Suprapubic skin (tissue), 3 donors: ENCODE measurements around the gene ADAMTS3.

Experiments
- POLR2AphosphoS5 ChIP-seq, 3 donors: sonication (generic); formaldehyde crosslinking; IDR thresholded peaks; one replicate each; pipeline ENCODE4 v1.6.1; 2017; ENCODE audit warnings: antibody characterized with exemption in 3 of 3
- TF ChIP-seq, protein P1 (sequence below), 2 donors: fragments of 200-600 bp in 1 of 2; fragments of 450-650 bp in 1 of 2; sonication (generic) in 1 of 2; IDR thresholded peaks; one replicate each; pipeline ENCODE4 v1.5.1; 2016 to 2019; ENCODE audit warnings: antibody characterized with exemption in 2 of 2, mild to moderate bottlenecking in 1 of 2, moderate library complexity in 1 of 2

DNA sequence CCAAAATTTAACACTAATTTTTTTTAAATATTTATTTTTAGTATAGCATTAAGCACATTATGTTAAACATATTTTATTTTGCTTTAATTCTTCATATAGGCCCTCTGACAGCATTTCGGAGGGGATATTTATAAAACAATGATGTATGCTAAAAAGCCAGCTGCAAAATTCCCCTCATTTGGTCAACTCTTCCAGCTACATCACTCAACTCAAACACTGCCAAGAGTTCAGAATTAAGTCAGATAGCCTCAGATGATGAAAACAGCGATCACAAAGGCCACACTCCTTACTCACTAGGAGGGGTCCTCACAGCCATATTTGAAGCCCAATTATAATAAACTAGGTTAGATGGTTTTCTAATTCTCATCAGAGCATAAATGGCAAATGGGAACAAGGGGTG is 146.6 kb downstream of the ADAMTS3 start:
- TF ChIP-seq, protein P1, sequence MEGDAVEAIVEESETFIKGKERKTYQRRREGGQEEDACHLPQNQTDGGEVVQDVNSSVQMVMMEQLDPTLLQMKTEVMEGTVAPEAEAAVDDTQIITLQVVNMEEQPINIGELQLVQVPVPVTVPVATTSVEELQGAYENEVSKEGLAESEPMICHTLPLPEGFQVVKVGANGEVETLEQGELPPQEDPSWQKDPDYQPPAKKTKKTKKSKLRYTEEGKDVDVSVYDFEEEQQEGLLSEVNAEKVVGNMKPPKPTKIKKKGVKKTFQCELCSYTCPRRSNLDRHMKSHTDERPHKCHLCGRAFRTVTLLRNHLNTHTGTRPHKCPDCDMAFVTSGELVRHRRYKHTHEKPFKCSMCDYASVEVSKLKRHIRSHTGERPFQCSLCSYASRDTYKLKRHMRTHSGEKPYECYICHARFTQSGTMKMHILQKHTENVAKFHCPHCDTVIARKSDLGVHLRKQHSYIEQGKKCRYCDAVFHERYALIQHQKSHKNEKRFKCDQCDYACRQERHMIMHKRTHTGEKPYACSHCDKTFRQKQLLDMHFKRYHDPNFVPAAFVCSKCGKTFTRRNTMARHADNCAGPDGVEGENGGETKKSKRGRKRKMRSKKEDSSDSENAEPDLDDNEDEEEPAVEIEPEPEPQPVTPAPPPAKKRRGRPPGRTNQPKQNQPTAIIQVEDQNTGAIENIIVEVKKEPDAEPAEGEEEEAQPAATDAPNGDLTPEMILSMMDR (IDR thresholded peaks at IDR 0.05) = no peak
- TF ChIP-seq POLR2AphosphoS5 (IDR thresholded peaks at IDR 0.05) = no peak
